NCI-H146 treated with DMSO at 0.1 percent for 48 hours (cell line): ENCODE data around the gene ARF3.

Experiments used
- DNase-seq: peaks from one replicate; lab custom pipeline; 2025; ENCODE audit not compliant: unreplicated experiment; lab: John Stamatoyannopoulos, UW

Gene ARF3

GRCh38 chr12:48957141-48958048 lies at the start of gene ARF3:
TSS of gene ARF3 (minus strand) at chr12:48957487. CDS start at chr12:48941095, 16,392 bp downstream.
- DNase-seq, result peak; percentile 94

GRCh38 chr12:49000346-49000745 lies 43.1 kb upstream of the ARF3 start:
- DNase-seq, result no peak

- peak; percentile 20 for DNase-seq
Measured at GRCh38 chr12:48999371-49000131, 42.3 kb upstream of the ARF3 start, which contains the start of gene DDN. TSS of gene DDN (minus strand) at chr12:48999375. CDS start at chr12:48999287, 88 bp downstream.

GRCh38 chr12:48998497-48999353 lies 41.4 kb upstream of the ARF3 start:
- no peak for DNase-seq

- DNase-seq, result no peak
Measured at GRCh38 chr12:48997719-48998496, 40.6 kb upstream of the ARF3 start.

- DNase-seq, result peak; percentile 13
Measured at GRCh38 chr12:48996794-48997718, 39.8 kb upstream of the ARF3 start.

GRCh38 chr12:48995086-48995879 lies 38.0 kb upstream of the ARF3 start:
- DNase-seq, result peak; percentile 81

- no peak for DNase-seq
Measured at GRCh38 chr12:48994224-48995085, 37.2 kb upstream of the ARF3 start.

- DNase-seq, result no peak
Measured at GRCh38 chr12:48993787-48994186, 36.5 kb upstream of the ARF3 start.

- DNase-seq, result no peak
Measured at GRCh38 chr12:48991247-48992050, 34.2 kb upstream of the ARF3 start.

- peak; percentile 63 for DNase-seq
Measured at GRCh38 chr12:48990552-48990951, 33.3 kb upstream of the ARF3 start.

- DNase-seq, result peak; percentile 28
Measured at GRCh38 chr12:48988030-48988649, 30.9 kb upstream of the ARF3 start.

- peak; percentile 72 for DNase-seq
Measured at GRCh38 chr12:48986720-48987291, 29.5 kb upstream of the ARF3 start.

- no peak for DNase-seq
Measured at GRCh38 chr12:48985901-48986300, 28.6 kb upstream of the ARF3 start.

GRCh38 chr12:48985475-48985897 lies 28.2 kb upstream of the ARF3 start:
- DNase-seq, result no peak
